Peyer's patch (tissue), 4 donors: Measurements from ENCODE around the gene ERF. TPM values are rescaled to one million over a fixed set of nuclear protein-coding genes. Genes with fewer than 3 reads are reported as not detected.
"Not testable (repeated sequence)": the region's sequence is repeated elsewhere in the genome, so short reads cannot be mapped to it uniquely, and the experiment has no call there.

Experiments used
- DNase-seq, 3 donors: peaks; one replicate each; pipeline ENCODE4 v3.0.0-alpha.2; 2017 to 2019
- H3K27ac ChIP-seq, 4 donors: fragments of 200-600 bp; sonication (generic); one replicate each; pipeline ENCODE4 v1.5.1; 2016 to 2019
- H3K27me3 ChIP-seq, 2 donors: fragments of 200-600 bp; sonication (generic); one replicate each; pipeline ENCODE4 v1.5.1; 2019
- H3K36me3 ChIP-seq, 3 donors: fragments of 200-600 bp; sonication (generic); one replicate each; pipeline ENCODE4 v1.5.1; 2016 to 2019
- H3K4me1 ChIP-seq, 4 donors: fragments of 200-600 bp; sonication (generic); one replicate each; pipeline ENCODE4 v1.5.1; 2016 to 2019
- H3K4me3 ChIP-seq, 4 donors: fragments of 200-600 bp; sonication (generic); 1 replicate in 3 of 4; 2 replicates in 1 of 4; pipeline ENCODE4 v1.5.1; 2016 to 2019; ENCODE audit warnings: mild to moderate bottlenecking in 1 of 4
- H3K9me3 ChIP-seq, 4 donors: fragments of 200-600 bp; sonication (generic); one replicate each; pipeline ENCODE4 v1.5.1; 2016 to 2019; ENCODE audit warnings: mild to moderate bottlenecking in 1 of 4
- CTCF ChIP-seq, 6 experiments: fragments of 450-650 bp in 4 of 6; fragments of 200-600 bp in 2 of 6; sonication (generic) in 1 of 6; IDR thresholded peaks; one replicate each; pipeline ENCODE4 v1.5.1; 2017 to 2019; ENCODE audit warnings: antibody characterized with exemption in 6 of 6, mild to moderate bottlenecking in 3 of 6, moderate library complexity in 1 of 6
- POLR2A ChIP-seq, 2 donors: fragments of 450-650 bp; IDR thresholded peaks; one replicate each; pipeline ENCODE4 v1.5.1; 2017; ENCODE audit warnings: antibody characterized with exemption in 2 of 2, mild to moderate bottlenecking in 2 of 2, moderate library complexity in 2 of 2
- total RNA-seq, 4 donors: library from RNA; depleted of rRNA; stranded (reverse); fragments of >200 nt; gene quantifications; one replicate each; pipeline ENCODE4 v1.1.0, GENCODE V29; 2016

ERF gene
- total RNA-seq, 4 donors from 2014 or later: 13.2 to 85.4 (median 49.3) TPM

GRCh38 chr19:42261763-42262162, 6.8 kb upstream of the ERF start:
- Histone ChIP-seq H3K27me3 (no peaks in the 10 kb centered on the region), H3K36me3 (no peaks in the 10 kb centered on the region), H3K9me3 (no peaks in the 10 kb centered on the region), H3K27ac (no peak overlapping the region), H3K4me1 (peaks cover 0 to under 1% (median 0%) of the 10 kb centered on the region in 4 donors), H3K4me3 (no peak overlapping the region)
- DNase-seq: no peak
- TF ChIP-seq POLR2A (IDR thresholded peaks at IDR 0.05): no peak
- TF ChIP-seq CTCF (IDR thresholded peaks at IDR 0.05): no peak

- not testable (repeated sequence) for H3K36me3 ChIP-seq, H3K9me3 ChIP-seq, DNase-seq, H3K4me3 ChIP-seq, H3K27me3 ChIP-seq, H3K27ac ChIP-seq
- peaks cover 0 to 18% (median 6%) of the 10 kb centered on the region in 4 donors for H3K4me1 ChIP-seq
These were observed 2.9 kb upstream of the ERF start for GRCh38 chr19:42257842-42258241.

GRCh38 chr19:42255766-42256745, 1.1 kb upstream of the ERF start:
- H3K9me3 ChIP-seq: no peaks in the 10 kb centered on the region
- peak overlapping the region; percentile 99 to 100 (median 100) for H3K27ac ChIP-seq
- peak in 1 of 3 donors; percentile 64 for DNase-seq
- H3K27me3 ChIP-seq: no peaks in the 10 kb centered on the region
- peak overlapping the region; percentile 72 to 98 (median 84) for H3K4me3 ChIP-seq
- peaks cover 5 to 36% (median 16%) of the 10 kb centered on the region in 4 donors for H3K4me1 ChIP-seq
- TF ChIP-seq POLR2A (IDR thresholded peaks at IDR 0.05) (no peak), CTCF (IDR thresholded peaks at IDR 0.05) (no peak)
- no peaks in the 10 kb centered on the region for H3K36me3 ChIP-seq

GRCh38 chr19:42254089-42254849, 659 bp downstream of the ERF start:
- Histone ChIP-seq H3K4me3 (peak overlapping the region; percentile 72 to 98 (median 84)), H3K36me3 (peaks cover 0 to 15% (median 0%) of the 10 kb centered on the region in 3 donors), H3K9me3 (no peaks in the 10 kb centered on the region), H3K27me3 (no peaks in the 10 kb centered on the region), H3K4me1 (peaks cover 5 to 49% (median 16%) of the 10 kb centered on the region in 4 donors), H3K27ac (peak overlapping the region; percentile 99 to 100 (median 100))
- peak; percentile 87 to 95 (median 91) for DNase-seq
- TF ChIP-seq POLR2A (IDR thresholded peaks at IDR 0.05): peak in 1 of 2 donors; percentile 34
- no peak for TF ChIP-seq CTCF (IDR thresholded peaks at IDR 0.05)

GRCh38 chr19:42253245-42254088, 1.5 kb downstream of the ERF start:
- Histone ChIP-seq H3K36me3 (peaks cover 0 to 23% (median 0%) of the 10 kb centered on the region in 3 donors), H3K27me3 (no peaks in the 10 kb centered on the region), H3K27ac (peak overlapping the region; percentile 99 to 100 (median 100)), H3K4me3 (peak overlapping the region; percentile 72 to 98 (median 84)), H3K9me3 (no peaks in the 10 kb centered on the region), H3K4me1 (peaks cover 5 to 49% (median 16%) of the 10 kb centered on the region in 4 donors)
- DNase-seq: peak; percentile 69 to 85 (median 77)
- TF ChIP-seq POLR2A (IDR thresholded peaks at IDR 0.05) (no peak), CTCF (IDR thresholded peaks at IDR 0.05) (no peak)
